GM15510 (cell line): Measurements from ENCODE around the gene AKT3.

ENCODE experiments used
- POLR2A ChIP-seq: IDR thresholded peaks from 3 replicates; pipeline ENCODE4 v1.6.1; 2011; ENCODE audit warnings: borderline replicate concordance; ENCODE audit not compliant: insufficient read length; ENCODE audit errors: extremely low read depth

AKT3 gene

DNA sequence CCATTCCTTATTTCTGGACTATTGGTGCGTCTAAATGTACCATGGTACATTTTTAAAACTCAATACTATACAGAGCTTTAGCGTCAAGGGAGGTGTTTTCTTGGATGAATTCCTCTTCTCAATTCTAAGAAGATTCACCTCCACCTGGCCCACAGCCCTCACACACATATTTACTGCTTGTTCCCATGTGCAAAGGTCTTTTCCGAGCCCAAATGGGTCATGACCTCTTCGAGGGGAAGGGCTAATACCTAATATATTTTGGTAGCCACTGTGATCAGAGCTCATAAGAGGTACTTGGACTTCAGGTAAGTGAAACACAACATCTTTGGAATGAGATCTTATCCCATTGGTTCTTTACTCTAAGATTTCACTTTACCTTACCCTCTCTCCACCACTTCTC, 388.3 kb downstream of the AKT3 start:
- TF ChIP-seq POLR2A: no peak

DNA sequence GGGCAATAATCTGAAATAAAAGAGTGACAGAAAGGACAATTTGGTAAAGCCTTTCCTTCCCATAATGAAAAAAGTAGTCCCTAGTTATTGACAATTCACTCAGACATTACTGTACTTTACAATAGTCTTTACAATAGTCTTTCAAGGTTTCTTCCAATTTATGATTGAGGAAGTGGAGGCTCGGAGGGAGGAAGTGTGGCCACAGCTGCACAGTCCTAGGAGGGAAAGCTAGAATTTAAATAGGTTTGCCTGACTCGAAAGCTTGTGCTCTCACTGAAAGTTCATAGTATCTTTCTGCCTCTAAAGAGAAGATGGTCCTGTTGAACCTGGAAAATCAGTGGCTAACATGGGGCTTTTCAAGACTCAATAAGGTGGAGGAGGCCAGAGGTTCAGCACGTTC, 391.0 kb downstream of the AKT3 start:
- TF ChIP-seq POLR2A: no peak

DNA sequence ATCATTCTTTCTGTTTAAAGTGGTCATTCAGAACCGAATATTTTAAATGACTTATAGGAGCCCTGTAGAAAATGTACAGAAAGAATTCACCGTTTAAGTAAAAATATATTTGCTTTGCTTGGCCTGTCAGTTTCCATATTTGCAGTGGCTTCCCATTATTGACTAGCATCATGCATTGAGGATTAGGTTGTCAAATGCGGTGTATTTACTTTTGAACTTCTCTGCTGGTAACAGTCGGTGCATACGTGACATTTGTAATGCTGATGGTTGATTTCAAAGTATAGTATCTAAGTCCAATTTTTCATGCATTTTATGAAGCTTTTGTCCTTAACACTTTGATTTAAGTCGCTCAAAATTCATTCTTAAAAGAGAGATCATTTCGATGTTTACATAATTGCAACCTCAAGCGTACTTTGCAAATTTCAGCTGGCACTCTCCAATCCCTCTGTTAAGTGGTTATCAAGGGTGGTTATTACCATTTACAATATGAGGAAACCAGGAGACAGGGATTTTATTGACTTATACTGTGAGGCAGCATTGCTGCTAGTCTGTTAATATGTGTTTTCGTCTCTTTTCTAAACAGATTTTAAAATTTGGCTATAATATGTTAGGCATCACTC, 392.6 kb downstream of the AKT3 start:
- TF ChIP-seq POLR2A: no peak

DNA sequence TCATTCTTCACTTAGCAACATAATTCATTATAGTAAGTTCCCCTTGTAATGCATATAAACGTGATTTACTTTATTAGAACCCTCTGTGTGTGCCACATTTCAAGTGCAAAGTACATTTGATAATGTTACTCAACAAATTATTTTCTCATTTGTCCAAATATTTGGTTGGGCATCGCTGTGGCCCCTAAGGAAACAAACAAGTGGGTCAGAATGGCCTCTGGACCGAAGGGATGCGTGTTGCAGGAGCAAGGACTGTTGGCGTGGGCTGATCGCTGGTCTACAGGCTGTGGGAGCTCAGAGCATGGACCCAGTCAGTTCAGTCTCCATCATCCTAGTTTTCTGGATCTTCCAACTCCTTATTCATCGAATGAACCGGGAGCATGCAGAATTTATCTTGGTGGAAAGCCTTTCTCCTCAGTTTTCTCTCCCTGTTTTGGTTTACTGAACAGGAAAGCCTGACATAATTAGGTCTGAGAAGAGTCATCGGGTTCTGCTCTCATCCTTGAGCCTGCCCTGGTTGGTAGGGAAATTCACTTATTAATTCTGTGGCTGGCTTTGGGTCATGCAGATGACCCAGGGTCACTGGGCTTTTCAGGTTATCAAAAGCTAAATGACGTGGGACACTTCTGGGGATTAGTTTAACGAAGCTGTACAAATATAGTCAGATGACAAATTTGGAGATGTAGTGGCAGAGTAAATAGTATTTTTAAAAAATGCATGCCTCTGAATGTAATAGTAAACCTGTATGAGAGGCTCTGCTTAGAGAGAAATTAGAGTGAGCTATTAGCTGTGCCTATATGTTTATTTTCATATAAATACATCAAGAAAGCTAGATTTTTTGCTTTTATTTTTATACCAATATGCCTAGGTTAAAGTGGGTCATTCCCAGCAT, 394.0 kb downstream of the AKT3 start:
- no peak for TF ChIP-seq POLR2A

GRCh38 chr1:243454328-243454997, 395.6 kb downstream of the AKT3 start:
- TF ChIP-seq POLR2A: no peak

DNA sequence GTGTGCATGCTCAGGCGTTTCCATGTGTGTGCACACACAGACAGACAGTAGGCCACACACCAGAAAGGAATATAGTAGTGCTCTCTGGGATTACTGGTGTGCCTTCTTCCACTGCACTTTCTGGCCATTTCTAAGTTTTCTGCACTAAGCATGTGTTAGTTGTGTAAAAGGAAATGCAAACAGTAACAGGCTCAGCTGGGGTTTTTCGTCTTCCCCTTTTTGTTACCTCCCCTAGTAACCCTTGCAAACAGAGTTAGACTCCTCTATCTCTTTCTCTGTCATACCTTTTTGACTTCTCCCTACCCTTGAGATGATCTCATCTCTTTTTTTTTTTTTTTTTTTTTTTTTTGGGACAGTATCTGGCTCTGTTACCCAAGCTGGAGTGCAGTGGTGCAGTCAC, 398.0 kb downstream of the AKT3 start:
- TF ChIP-seq POLR2A: no peak

DNA sequence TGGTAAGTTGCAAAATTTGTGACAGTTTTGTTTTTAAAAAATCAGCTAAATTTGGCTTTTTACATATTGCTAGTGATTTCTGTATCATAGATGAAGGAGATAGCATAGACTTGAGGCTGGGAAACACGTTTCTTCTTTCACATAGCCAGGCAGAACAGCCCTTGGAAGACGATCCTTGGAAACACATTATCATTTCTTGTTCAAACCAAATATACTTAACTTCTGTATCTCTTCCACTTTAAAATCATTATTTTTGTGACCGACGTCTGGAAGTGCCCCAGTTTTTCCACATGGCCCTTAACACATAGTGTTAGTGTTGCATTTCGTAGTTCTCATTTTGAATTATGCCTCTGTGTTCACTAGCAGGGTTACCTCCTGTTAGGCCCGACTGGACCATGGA, 400.7 kb downstream of the AKT3 start:
- TF ChIP-seq POLR2A: no peak

DNA sequence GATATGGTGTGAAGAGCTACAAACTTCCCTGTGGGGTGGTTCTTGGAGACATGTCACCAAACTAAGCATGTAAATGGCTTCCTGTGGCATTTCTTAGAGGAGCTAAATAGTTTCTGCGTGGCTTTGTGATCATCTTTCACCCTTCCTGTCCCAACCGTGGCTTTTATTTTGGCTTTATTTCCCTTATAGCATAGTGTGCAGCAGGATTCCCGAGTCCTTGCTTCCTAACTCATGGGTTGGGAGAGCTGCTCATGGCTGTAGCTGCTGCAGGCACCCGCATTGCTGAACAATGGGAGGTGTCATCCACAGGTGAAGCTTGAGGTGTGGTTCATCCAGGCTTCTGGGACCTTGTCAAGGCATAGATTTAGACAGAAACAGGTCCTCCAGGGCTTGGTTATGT, 402.2 kb downstream of the AKT3 start:
- TF ChIP-seq POLR2A: no peak

DNA sequence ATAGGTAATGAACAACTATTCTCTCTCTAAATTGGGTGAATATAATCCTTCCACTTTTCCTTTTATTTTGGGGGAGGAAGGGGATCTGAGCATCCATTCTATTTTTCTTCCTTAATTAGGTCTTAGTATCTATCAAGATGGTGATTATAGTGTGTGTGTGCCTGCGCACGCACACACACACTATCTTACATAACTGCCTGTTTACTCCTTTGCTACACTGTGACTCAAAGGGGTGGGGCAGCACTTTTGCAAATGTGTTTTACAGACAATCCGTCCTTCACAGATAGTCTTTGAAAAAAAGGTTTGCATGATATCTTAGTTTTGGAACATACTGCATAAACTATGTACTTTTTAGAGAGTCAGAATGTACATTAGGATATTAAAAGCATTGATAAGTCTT, 402.7 kb downstream of the AKT3 start:
- no peak for TF ChIP-seq POLR2A

DNA sequence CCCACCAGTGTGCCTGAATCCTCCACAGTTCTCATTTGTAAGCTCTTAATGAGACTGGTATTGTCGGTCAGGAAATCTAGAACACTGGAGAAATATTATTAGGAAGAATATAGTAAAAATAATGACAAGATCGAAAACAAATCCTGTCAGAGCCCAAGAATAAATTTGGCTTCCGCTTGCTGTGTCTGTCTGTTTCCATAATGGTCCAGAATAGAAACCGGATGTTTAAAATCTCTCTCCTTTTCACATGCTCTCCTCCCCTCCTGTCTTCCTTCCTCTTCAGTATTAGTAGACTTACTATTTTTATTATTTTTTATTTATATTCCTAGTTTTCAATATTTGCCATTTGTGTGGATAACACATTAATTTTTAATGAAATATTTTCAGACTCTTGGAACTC, 406.5 kb downstream of the AKT3 start:
- no peak for TF ChIP-seq POLR2A

DNA sequence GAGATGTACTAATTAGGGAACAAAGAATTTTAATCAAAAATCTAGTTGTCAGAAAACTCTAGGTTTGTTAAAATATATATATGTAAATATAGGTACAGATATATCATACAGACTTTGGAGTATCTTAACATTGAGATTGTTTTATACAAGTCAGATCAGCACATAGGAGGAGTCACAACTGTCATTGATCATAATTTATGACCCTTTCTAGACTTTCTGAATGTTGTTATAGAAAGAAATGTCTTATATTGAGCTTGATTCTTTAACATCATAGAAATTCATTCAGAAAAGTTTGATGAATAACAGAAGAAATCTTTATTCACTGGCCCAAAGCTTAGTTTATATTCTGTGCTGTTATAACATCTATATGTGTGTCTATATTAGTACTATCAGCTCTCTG, 408.4 kb downstream of the AKT3 start:
- no peak for TF ChIP-seq POLR2A

DNA sequence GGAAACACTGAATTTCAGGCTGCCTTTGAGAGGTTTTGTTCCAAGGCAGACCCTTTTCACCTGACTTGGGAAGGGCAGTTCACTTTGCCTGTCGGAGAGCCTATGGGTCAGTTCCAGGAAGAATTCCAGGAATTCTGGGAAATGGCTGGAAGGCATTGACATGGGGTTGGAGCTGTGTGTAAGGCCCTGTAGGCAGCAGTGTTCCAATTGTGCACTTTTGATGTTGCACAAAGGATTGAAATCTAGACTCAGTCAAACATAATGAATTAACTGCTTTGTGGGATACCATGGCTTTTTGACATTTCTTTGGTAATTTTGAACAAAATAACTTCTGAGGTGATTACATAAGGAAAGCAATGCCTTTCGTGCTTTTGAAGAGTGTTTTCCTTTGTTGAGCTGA, 409.6 kb downstream of the AKT3 start:
- TF ChIP-seq POLR2A: no peak

- TF ChIP-seq POLR2A: no peak
Observed at GRCh38 chr1:243438815-243439214, 411.2 kb downstream of the AKT3 start.
